M059J (cell line): ENCODE results near the gene TMEM134. TPM values are rescaled to one million over a fixed set of nuclear protein-coding genes. Genes with fewer than 3 reads are reported as not detected.
"Not testable (repeated sequence)": the region's sequence is repeated elsewhere in the genome, so short reads cannot be mapped to it uniquely, and the experiment has no call there.

ENCODE experiments used
- DNase-seq: peaks from one replicate; pipeline ENCODE4 v3.0.0-alpha.2; 2012; ENCODE audit warnings: low read depth
- total RNA-seq: library from RNA; depleted of rRNA; stranded (reverse); fragments of >200 nt; shearing (Covaris generic); gene quantifications from 2 replicates; pipeline ENCODE4 v1.2.3, GENCODE V29; 2014

TMEM134 gene
- total RNA-seq, 1 experiment from 2014 or later: 16.1 TPM

- not testable (repeated sequence) for DNase-seq
Measured at GRCh38 chr11:67485873-67486361, 16.9 kb upstream of the TMEM134 start.

- DNase-seq: no peak
Measured at GRCh38 chr11:67484847-67485311, 15.8 kb upstream of the TMEM134 start.

- no peak for DNase-seq
Measured at GRCh38 chr11:67483831-67484665, 15.0 kb upstream of the TMEM134 start.

- peak; percentile 98 for DNase-seq
Measured at GRCh38 chr11:67482827-67483798, 14.1 kb upstream of the TMEM134 start, which contains the start of gene AIP. Gene AIP, plus strand, starts transcription at chr11:67483026. Its CDS starts 133 bp downstream, at chr11:67483159.

- no peak for DNase-seq
Measured at GRCh38 chr11:67482275-67482826, 13.3 kb upstream of the TMEM134 start.

GRCh38 chr11:67477344-67478050 lies 8.4 kb upstream of the TMEM134 start:
- not testable (repeated sequence) for DNase-seq

- DNase-seq: not testable (repeated sequence)
Measured at GRCh38 chr11:67476692-67477091, 7.6 kb upstream of the TMEM134 start.

GRCh38 chr11:67472882-67473281 lies 3.8 kb upstream of the TMEM134 start:
- DNase-seq: no peak

GRCh38 chr11:67470337-67471002 lies 1.4 kb upstream of the TMEM134 start:
- DNase-seq: no peak

GRCh38 chr11:67469508-67469811 lies 409 bp upstream of the TMEM134 start:
- no peak for DNase-seq

- DNase-seq: no peak
Measured at GRCh38 chr11:67468456-67468758, 644 bp downstream of the TMEM134 start.

- DNase-seq: peak; percentile 54
Measured at GRCh38 chr11:67468056-67468455, 995 bp downstream of the TMEM134 start.

- DNase-seq: no peak
Measured at GRCh38 chr11:67466962-67467771, 1.9 kb downstream of the TMEM134 start.

- DNase-seq: no peak
Measured at GRCh38 chr11:67466367-67466766, 2.7 kb downstream of the TMEM134 start.

GRCh38 chr11:67465530-67465929 lies 3.5 kb downstream of the TMEM134 start:
- DNase-seq: peak; percentile 68

- DNase-seq: no peak
Measured at GRCh38 chr11:67465189-67465510, 3.9 kb downstream of the TMEM134 start.

- no peak for DNase-seq
Measured at GRCh38 chr11:67464411-67465188, 4.5 kb downstream of the TMEM134 start.

- DNase-seq: peak; percentile 82
Measured at GRCh38 chr11:67463680-67464410, 5.2 kb downstream of the TMEM134 start.

GRCh38 chr11:67463186-67463585 lies 5.9 kb downstream of the TMEM134 start:
- DNase-seq: no peak
